Right hindlimb (tissue), 1 donor: ENCODE data around the gene TBCK.

ENCODE experiments used
- DNase-seq: peaks from one replicate; pipeline ENCODE4 v3.0.0-alpha.2; 2018

Gene TBCK

DNA sequence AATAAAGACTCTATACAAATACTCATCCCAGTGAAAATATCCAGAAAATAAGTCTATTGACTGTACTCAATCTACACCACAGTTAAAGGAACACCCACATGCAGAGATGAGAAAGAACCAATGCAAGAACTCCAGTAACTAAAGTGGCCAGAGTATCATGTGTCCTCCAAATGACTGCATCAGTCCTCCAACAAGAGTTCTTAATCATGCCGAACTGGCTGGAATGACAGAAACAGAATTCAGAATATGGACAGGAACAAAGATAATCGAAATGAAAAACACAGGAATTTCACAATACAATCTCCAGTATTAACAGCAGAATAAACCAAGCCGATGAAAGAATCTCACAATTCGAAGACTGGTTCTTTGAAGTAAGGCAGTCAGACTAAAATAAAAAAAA lies 210.3 kb downstream of the TBCK start:
- no peak for DNase-seq

DNA sequence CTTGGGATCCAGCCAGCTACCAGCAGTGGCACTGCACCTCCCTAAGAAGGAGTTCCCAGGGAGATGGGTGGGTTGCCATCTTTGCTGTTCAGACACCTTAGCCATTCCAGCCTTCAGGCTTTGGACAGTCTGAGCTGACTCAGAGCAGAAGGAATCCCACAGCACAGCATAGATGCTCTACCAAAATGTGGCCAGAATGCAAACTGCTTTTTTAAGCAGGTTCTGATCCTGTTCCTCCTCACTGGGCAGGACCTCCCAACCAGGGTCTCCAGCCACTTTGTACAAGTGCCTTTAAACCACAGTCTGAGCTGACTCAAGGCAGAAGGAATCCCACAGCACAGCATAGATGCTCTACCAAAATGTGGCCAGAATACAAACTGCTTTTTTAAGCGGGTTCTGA lies 211.7 kb downstream of the TBCK start:
- no peak for DNase-seq

DNA sequence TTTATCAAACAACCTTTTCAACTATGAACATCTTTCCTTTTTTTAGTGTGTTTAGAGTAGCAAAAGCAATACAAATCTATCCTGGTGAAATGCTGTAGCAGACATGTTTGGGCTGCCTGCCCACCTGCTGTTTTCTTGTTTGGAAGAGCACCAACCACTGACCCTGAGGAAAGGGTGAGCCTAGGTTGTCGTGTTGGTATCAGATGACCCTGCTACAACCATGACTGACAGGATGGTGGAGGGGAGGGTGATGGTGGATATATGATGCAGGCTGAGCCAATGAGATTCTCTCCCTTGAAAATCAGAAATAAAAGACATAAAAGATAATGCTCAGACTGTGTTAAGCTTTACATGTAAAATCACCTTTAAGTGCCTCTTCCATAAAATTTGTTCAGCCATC lies 219.6 kb downstream of the TBCK start:
- no peak for DNase-seq

DNA sequence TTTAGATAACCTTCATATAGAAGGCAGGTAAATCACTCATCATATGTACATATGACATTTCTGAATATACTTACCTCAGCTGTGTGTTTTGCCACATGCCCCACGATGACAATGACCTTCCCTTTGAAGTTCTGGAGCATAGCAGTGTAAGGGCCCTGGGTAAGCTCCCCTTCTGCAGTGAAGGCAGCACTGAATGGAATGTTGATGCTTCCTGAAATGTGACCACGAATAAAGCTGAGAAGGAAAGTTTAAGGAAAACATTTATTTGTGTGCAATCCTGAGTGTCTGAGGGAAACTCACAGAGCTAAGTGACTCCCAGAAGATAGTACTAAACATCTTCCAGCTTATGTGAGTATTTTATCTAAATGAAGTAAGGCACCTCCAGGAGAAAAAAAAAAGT lies 220.6 kb downstream of the TBCK start:
- no peak for DNase-seq

DNA sequence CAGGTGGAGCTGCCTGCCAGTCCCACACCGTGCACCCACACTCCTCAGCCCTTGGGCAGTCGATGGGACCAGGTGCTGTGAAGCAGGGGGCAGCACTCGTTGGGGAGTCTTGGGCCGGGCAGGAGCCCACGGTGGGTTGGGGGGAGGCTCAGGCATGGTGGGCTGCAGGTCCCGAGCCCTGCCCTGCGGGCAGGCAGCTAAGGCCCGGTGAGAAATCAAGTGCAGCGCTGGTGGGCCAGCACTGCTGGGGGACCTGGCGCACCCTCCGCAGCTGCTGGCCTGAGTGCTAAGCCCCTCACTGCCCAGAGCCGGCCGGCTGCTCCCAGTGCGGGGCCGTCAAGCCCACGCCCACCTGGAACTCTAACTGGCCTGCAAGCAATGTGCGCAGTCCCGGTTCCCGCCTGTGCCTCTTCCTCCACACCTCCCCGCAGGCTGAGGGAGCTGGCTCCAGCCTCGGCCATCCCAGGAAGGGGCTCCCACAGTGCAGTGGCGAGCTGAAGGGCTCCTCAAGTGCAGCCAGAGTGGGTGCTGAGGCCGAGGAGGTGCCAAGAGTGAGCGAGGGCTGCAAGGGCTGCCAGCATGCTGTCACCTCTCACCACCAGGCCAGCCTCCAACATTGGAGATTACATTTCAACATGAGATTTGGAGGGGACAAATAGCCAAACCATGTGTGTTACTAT lies 223.5 kb downstream of the TBCK start:
- DNase-seq, result no peak

DNA sequence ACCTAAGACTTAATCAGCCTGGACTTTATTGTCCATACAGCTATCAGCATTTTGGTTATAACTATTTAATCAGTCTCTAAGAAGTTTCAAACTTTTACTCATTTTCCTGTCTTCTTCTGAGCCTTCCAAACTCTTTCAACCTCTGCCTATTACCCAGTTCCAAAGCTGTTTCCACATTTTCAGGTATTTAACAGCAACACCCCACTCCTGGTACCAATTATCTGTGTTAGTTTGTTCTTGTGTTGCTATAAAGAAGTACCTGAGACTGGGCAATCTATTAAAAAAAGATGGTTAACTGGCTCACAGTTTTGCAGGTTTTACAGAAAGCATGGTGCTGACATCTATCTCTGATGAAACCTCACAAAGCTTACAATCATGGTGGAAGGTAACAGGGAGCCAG lies 225.2 kb downstream of the TBCK start:
- DNase-seq, result no peak

DNA sequence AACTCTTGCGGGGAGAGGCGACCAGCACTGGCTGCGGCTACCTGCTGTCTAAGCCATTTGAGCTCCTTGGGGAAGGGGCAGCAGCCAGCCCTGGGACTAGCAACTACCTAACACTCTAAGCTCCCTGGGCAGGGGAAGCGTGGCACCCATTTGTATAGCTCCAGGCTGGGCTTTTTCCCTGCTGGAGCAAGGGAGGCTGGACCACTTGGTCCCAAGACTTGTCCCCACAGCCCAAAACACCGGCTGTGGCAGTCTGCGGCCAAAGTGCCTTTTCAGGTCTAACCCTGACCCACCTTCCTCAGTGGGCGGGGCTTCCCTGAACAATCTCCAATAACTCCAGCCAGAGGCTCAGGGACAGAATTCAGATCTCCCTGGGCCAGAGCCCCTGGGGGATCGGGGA lies 232.9 kb downstream of the TBCK start:
- no peak for DNase-seq

DNA sequence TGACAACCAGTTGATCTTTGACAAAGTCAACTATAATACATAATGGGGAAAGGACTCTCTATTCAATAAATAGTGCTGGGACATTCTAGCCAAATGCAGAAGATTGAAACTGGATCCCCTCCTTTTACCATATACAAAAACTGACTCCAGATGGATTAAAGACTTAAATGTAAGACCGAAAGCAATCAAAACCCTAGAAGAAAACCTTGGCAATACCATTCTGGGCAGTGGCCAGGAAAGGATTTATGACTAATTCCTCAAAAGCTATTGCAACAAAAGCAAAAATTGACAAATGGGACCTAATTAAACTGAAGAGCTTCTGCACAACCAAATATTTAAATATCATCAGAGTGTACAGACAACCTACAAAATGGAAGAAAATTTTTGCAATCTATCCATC lies 235.6 kb downstream of the TBCK start:
- DNase-seq, result no peak

DNA sequence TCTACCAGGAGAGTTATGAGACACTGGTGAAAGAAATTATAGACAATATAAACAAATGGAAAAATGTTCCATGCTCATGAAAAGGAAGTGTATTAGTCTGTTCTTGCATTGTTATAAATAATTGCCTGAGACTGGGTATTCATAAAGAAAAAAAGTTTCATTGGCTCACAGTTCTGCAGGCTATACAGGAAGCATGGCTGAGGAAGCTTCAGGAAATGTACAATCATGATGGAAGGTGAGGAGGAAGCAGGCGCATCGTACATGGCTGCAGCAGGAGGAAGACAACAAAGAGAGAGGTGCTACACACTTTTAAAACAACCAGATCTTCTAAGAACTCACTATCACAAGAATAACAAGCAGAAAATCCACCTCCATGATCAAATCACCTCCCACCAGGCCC lies 236.4 kb downstream of the TBCK start:
- DNase-seq, result no peak

DNA sequence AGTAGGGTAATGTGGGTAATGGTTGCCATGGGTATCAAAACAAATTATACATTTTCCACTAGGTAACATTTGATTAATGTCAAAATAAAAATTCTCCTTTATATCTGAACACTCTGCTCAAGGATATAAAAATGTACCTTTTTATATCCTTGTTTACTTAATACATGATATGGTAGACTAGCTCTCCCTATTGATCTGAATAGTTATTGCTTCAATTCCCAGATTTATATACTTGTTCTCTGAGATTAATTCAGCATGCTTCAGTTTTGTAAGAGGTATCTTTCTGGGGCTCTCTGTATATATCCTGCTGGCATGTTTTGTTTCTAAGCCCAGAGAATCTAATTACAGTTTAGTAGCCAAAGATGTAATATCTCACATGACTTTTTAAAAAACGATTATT lies 251.0 kb downstream of the TBCK start:
- DNase-seq, result no peak

DNA sequence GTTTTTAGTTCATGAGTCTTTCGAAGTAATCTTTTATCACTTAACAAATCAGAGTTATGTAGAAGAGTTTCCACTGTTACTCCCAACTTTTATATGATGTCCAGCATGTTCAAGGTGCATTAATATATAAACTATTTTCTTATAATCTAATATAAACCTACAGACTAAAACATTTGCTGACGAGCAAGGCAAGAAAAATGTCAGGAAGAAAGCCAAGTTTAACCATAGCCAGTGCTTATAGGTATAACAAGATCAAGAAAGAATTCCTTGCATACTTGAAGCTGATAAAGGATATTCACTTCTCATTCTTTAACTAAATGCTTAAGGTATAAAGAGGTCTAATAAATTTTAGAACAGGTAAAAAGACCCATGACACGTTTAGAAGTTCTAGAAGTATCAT lies 253.0 kb downstream of the TBCK start:
- DNase-seq, result no peak

DNA sequence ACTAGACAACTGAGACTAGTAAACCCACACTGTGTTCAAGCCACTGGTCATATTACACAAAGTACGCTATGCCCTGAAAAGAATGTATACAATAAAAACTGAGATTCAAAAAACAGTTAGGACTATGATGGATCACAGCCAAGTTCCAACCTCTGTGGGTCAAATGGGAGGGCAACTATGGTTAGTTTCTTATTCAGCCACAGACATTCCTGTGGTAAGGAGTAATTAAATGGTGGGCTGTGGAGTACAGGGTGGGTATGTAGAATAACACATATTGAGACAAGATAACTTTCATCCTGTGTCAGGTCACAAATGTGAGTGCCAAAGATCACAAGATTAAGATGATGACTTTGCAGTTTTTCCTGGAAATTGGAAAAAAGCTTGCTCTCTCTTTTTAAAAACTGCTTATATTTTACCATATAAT lies 253.5 kb downstream of the TBCK start:
- no peak for DNase-seq

DNA sequence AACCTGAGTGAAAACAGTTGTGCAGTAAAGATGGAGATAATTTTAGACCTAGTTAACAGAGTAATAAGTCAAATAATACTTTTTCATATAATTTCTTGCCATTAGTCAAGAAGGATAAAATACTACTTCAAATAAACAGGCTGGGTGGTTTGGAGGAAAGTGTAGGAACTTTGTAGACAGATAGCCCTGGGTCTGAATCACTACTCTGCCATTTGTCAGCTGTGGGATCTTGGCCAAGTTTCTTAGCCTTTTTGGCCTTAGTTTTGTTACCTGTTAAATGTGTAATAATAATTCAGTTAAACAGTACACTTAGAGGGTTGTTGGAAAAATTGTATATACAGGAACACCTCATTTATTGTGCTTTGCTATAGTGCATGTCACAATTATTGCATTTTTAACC lies 257.1 kb downstream of the TBCK start:
- no peak for DNase-seq

DNA sequence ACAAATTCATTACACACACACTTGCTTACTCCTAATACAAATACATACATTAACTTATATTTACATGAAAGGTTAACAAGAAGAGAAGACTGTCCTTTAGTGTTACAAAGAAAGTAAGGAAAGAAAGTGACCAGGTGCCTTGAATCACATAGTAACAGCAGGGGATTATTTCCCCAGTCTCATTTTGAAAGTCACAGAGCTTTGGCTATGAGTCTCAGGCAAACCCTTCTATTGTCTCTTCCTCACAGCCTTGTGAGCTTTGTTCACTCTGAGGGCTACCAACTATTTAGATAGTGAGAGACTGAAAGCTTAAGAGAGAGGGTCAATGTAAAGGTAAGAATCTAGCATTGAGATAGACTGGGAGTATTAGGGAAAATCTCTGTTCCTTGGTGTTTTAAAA lies 259.1 kb downstream of the TBCK start:
- no peak for DNase-seq

DNA sequence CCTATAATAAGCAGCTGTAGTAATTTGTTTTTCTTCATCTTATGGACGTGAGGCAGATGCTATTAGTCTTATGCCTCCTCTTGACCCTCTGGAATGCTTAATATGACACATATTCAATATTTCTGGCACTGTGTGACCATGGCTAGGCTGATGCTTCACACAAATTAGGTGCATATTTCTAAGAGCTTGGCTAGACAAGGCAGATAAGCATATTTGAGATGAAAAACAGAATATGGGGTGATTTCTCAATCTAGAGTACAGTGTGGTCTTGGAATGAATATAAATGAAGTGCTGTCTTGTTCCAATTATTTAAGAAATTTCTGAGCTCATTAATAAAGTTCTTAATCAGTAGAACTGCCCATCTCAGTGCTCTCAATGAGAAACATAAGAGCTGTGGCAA lies 264.5 kb downstream of the TBCK start:
- DNase-seq, result no peak

DNA sequence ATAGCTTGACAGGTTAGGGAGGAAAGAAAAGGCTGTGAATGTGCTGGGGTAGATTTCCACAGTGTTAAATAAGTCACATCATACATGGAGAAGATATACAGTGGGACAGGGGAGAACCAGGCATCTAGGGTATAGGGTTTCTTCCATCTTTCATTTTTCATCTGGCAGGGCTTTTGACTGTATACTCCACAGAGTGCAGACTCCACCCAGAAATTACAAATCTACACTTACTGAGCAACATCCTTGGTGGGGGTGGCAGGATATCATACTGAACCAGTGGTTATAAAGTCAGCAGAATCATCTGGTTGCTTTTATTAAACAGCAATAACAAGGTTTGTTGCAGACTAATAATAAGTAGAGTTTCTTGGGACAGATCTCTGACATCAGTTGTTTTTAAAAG lies 266.5 kb downstream of the TBCK start:
- no peak for DNase-seq

DNA sequence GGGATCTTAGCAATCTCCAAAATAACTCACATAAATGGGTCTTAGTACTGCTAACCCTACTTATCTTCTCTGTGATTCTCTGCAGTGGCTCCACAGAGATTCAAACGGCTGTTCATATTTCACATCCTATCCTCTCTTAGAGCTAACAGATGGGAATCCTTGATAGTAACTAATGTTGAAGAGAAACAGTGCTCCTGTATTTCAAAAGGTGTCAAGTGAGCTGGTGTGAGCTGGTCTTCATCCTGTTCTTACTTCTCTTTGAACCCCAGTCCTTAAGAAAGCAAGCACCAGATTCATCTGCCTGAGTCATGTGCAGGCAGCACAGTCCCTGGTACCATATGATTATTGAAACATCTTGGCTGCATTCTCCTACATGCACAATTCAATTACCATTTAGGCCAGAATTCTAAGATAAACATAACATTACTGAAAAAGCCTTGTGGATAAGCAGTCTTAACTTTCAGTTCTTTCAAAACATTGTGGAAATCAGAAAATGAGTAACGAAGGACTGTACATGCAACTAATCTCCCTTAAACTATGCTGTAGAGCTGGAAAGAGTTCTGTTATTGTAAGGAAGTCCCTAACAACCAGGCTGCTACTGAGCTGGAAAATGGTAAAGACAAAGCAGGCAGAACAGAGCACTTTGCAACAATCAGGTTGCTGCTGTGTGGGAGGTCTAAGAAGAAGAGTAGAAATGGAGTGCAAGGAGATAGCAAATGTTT lies 267.6 kb downstream of the TBCK start:
- DNase-seq, result no peak

DNA sequence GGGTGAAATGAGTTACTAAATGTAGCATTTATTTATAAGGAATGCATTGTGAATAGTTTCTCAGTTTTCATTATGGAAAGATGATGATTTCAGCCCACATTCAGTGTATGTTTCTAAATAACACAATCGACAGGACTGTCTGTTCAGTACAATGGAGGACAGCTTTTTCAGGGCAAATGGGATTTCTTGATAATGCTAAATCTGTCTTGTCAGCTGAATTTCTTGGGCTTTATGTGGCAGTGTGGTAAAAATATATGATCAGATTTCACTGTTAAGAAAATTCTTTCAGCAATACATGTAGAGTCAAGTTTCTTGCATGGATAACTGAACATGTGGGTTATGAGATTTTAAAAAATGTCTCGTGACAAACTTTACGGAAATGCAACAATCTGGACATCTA lies 269.9 kb downstream of the TBCK start:
- no peak for DNase-seq

DNA sequence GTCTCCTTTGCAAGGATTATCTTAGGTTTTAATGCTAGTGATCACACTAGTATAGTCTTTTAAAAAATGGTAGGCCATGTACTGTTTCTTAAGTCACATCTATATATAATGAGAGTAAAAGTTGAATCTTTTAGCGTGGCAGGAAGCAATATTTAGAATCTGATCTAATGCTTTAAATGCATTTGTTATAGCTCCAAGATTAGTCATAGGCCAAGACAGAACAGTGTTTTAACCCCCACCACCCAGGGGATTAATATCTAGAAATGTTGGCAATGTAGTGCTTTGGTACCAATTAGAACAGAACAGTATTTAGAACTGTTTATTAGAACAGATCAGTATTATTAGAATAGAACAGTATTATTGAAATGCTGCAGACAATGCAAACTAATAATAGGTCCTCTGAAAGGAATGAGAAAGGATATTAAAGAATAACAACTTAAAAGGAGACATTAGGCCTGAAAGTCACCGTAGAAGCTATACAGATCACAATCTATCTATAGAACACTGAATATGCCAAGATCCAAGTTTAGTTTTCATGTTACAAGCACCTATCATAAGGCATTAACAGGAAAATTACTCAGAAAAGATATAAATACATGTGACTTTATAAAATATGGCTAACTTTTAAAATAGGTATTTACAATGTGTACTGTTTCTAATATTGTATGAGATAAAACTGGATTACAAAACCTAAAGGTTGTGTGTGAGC lies 274.6 kb downstream of the TBCK start:
- DNase-seq, result no peak

DNA sequence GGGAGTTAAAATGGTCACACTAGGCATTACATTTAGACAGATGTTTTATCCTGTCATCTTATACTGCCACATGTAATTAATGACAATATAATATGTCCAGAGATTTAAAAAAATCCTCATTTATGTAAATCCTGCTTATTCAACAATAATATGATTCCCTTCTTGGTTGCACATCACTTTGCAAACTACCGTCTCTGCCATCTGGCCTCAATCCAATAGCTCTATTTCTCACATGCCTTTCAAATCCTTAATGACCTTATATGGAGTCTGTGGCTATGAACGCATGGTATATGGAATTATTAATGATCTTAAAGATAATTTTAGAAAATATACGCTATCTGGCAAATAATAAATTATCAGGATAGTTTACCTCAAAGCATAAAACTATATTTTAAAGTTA lies 276.2 kb downstream of the TBCK start:
- no peak for DNase-seq

DNA sequence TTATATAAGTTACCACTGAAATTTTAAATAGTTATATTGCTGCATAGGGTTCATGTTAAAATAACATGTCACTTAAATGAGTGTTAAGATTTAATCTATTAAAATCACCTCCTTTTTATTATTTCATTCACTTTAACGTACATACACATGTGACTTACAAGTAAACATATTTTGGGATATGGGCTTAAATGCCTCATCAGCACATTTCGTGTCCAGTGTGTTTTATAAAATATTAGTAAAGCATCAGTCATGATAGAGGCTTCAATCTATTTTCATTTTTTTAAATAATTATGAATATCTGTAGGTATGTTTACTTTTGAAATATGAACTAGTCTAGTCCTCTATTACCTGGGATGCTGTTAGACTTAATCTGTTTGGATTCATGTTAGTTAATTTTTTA lies 277.1 kb downstream of the TBCK start:
- no peak for DNase-seq

DNA sequence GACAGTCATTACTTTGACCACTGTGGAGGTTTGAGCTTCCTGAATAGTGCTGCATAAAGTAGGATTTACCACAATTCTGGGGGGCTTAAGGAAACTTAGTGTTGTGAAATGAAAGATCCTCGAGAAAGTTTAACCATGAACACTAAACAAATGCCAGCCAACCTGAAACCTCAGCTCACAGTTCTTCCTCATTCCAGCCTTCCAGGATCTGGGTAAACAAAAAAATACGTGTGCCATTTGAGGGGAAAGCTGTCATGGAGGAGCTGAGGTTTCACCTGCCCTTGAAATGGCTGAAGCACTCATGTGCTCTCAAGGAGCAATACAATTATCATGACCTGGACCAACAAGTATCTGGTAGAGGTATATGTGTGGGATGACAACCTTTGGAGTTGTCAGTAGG lies 278.0 kb downstream of the TBCK start:
- DNase-seq, result no peak

DNA sequence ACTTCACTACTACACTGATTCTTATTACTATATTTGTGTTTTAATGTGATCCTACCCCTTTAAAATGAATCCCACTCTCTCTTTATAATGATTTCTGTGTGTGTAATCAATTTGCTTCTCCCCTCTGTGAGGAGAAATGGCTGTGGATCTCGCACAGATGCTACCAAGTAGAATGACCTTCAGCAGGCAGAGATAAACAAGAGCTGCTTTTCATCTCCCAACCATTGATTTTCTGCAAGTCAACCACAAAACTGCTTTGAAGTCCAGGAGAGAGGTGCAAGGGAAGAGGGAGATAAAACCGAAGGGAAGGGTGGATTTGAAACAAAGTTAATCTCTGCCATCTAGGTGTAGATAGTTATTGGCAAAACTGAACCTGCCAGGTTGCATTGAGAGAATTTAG lies 279.2 kb downstream of the TBCK start:
- no peak for DNase-seq

DNA sequence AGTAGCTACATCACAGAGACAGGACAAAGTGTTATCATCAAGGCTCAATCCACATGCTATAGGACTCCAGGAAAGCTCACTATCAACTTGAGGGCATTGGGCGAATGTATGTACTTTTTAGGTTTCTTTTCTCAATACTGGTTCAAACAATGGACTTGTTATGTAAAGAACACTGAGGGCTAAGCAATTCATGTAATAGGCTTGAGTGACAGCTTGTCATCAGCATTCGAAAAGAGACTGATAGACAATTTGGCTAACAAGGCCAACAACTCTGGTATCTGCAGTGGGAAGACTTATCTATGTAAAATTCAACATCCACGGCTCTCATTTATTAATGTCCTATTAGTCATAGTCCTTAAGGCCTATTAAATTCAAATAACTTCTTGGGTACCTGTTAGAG lies 279.7 kb downstream of the TBCK start:
- DNase-seq, result no peak
